ENCODE results near the gene CNTD1. TPM values are rescaled to one million over a fixed set of nuclear protein-coding genes. Genes with fewer than 3 reads are reported as not detected.
"Not testable (repeated sequence)": the region's sequence is repeated elsewhere in the genome, so short reads cannot be mapped to it uniquely, and the experiment has no call there.

The CNTD1 gene
- total and polyA plus RNA-seq, 2 donors (not counting 1 experiment from before 2014, with no cell fraction given), result 0.14 to 0.66 TPM

DNA sequence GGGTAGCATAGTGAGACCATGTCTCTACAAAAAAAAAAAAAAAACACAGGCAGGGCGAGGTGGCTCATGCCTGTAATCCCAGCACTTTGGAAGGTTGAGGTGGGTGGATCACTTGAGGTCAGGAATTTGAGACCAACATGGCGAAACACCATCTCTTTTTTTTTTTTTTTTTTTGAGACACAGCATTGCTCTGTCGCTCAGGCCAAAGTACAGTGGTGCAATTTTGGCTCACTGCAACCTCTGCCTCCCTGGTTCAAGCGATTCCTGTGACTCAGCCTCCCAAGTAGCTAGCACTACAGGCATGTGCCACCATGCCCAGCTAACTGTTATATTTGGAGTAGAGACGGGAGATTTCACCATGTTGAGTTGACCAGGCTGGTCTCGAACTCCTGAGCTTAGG is 32.5 kb upstream of the CNTD1 start:
- H3K79me2 ChIP-seq (ENCODE audit: control insufficient read depth, insufficient read depth, low read length), result no peaks in the 10 kb centered on the region
- H3K9ac ChIP-seq (ENCODE audit: insufficient read depth, low read length), result no peak overlapping the region
- no peaks in the 10 kb centered on the region for H3K4me1 ChIP-seq (ENCODE audit: control insufficient read depth, extremely low read depth, insufficient read depth, low read length)
- no peaks in the 10 kb centered on the region for H4K20me1 ChIP-seq (ENCODE audit: control insufficient read depth, extremely low read depth, insufficient read depth, low read length)
- no peaks in the 10 kb centered on the region for H3K36me3 ChIP-seq (ENCODE audit: control insufficient read depth, insufficient read depth, low read length)
- DNase-seq (ENCODE audit: low read depth in 2 of 2), result no peak
- TF ChIP-seq EZH2 (IDR thresholded peaks at IDR 0.05; ENCODE audit: low read length, missing control alignments), result no peak
- TF ChIP-seq, protein P1, sequence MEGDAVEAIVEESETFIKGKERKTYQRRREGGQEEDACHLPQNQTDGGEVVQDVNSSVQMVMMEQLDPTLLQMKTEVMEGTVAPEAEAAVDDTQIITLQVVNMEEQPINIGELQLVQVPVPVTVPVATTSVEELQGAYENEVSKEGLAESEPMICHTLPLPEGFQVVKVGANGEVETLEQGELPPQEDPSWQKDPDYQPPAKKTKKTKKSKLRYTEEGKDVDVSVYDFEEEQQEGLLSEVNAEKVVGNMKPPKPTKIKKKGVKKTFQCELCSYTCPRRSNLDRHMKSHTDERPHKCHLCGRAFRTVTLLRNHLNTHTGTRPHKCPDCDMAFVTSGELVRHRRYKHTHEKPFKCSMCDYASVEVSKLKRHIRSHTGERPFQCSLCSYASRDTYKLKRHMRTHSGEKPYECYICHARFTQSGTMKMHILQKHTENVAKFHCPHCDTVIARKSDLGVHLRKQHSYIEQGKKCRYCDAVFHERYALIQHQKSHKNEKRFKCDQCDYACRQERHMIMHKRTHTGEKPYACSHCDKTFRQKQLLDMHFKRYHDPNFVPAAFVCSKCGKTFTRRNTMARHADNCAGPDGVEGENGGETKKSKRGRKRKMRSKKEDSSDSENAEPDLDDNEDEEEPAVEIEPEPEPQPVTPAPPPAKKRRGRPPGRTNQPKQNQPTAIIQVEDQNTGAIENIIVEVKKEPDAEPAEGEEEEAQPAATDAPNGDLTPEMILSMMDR (conservative IDR thresholded peaks at IDR 0.05 in 1 of 2, IDR thresholded peaks at IDR 0.05 in 1 of 2; ENCODE audit: low read depth in 1 of 2, low read length in 2 of 2), result no peak
- peaks cover 9% of the 10 kb centered on the region for H3K27me3 ChIP-seq (ENCODE audit: control insufficient read depth, insufficient read depth, low read length)
- no peaks in the 10 kb centered on the region for H3K9me3 ChIP-seq (ENCODE audit: control insufficient read depth, insufficient read depth, low read depth, low read length)
- H3K27ac ChIP-seq (ENCODE audit: insufficient read depth, low read length), result no peak overlapping the region
- H3K4me3 ChIP-seq (replicated peaks in 1 of 4; ENCODE audit: control extremely low read depth in 1 of 4, insufficient read depth in 1 of 4, low read depth in 3 of 4, low read length in 4 of 4), result no peak overlapping the region
- no peak overlapping the region for H2AFZ ChIP-seq (ENCODE audit: low read length)
- no peak overlapping the region for H3K4me2 ChIP-seq (ENCODE audit: extremely low read depth, insufficient read depth, low read length)

DNA sequence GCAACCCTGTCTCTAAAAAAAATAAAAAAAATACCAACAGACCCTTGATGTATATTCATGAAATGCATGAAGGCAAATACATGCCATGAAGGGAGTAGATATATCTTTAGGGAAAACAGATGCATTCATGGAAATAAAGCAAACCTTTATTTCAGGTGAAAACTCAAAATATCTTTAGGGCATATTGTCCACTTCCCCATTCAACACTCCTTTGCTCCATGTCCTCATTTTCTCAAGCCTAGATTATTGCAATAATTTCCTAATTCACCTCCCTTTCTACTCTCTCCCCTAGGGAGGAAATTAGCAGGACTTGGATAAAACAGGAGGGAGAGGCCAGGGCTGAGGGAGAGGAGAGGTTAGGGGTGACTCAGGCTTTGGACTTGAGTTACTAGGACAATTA is 31.1 kb upstream of the CNTD1 start:
- no peak overlapping the region for H2AFZ ChIP-seq (ENCODE audit: low read length)
- H3K79me2 ChIP-seq (ENCODE audit: control insufficient read depth, insufficient read depth, low read length), result no peaks in the 10 kb centered on the region
- TF ChIP-seq EZH2 (IDR thresholded peaks at IDR 0.05; ENCODE audit: low read length, missing control alignments), result no peak
- TF ChIP-seq, protein P1 (conservative IDR thresholded peaks at IDR 0.05 in 1 of 2, IDR thresholded peaks at IDR 0.05 in 1 of 2; ENCODE audit: low read depth in 1 of 2, low read length in 2 of 2), result no peak
- no peak overlapping the region for H3K27ac ChIP-seq (ENCODE audit: insufficient read depth, low read length)
- H3K4me1 ChIP-seq (ENCODE audit: control insufficient read depth, extremely low read depth, insufficient read depth, low read length), result no peaks in the 10 kb centered on the region
- no peak for DNase-seq (ENCODE audit: low read depth in 2 of 2)
- H3K9me3 ChIP-seq (ENCODE audit: control insufficient read depth, insufficient read depth, low read depth, low read length), result no peaks in the 10 kb centered on the region
- no peak overlapping the region for H3K9ac ChIP-seq (ENCODE audit: insufficient read depth, low read length)
- H4K20me1 ChIP-seq (ENCODE audit: control insufficient read depth, extremely low read depth, insufficient read depth, low read length), result no peaks in the 10 kb centered on the region
- H3K36me3 ChIP-seq (ENCODE audit: control insufficient read depth, insufficient read depth, low read length), result no peaks in the 10 kb centered on the region
- H3K4me2 ChIP-seq (ENCODE audit: extremely low read depth, insufficient read depth, low read length), result no peak overlapping the region
- no peaks in the 10 kb centered on the region for H3K27me3 ChIP-seq (ENCODE audit: control insufficient read depth, insufficient read depth, low read length)
- H3K4me3 ChIP-seq (replicated peaks in 1 of 4; ENCODE audit: control extremely low read depth in 1 of 4, insufficient read depth in 1 of 4, low read depth in 3 of 4, low read length in 4 of 4), result no peak overlapping the region

DNA sequence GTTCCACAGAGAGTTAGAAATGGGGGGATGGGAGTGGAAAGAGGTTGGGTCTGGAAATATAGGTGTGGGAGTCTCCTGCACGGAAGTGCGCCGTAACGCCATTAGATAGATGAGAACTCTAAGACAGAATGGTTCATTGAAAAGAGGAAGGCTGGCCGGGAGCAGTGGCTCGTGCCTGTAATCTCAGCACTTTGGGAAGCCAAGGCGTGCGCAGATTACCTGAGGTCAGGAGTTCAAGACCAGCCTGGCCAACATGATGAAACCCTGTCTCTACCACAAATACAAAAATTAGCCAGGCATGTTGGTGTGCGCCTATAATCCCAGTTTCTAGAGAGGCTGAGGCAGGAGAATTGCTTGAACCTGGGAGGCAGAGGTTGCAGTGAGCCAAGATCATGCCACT is 30.7 kb upstream of the CNTD1 start:
- not testable (repeated sequence) for H3K9ac ChIP-seq (ENCODE audit: insufficient read depth, low read length); H3K4me2 ChIP-seq (ENCODE audit: extremely low read depth, insufficient read depth, low read length); H3K27me3 ChIP-seq (ENCODE audit: control insufficient read depth, insufficient read depth, low read length); H2AFZ ChIP-seq (ENCODE audit: low read length); DNase-seq (ENCODE audit: low read depth in 2 of 2); H3K4me3 ChIP-seq (replicated peaks in 1 of 4; ENCODE audit: control extremely low read depth in 1 of 4, insufficient read depth in 1 of 4, low read depth in 3 of 4, low read length in 4 of 4); H4K20me1 ChIP-seq (ENCODE audit: control insufficient read depth, extremely low read depth, insufficient read depth, low read length); H3K79me2 ChIP-seq (ENCODE audit: control insufficient read depth, insufficient read depth, low read length); H3K36me3 ChIP-seq (ENCODE audit: control insufficient read depth, insufficient read depth, low read length); H3K4me1 ChIP-seq (ENCODE audit: control insufficient read depth, extremely low read depth, insufficient read depth, low read length); H3K9me3 ChIP-seq (ENCODE audit: control insufficient read depth, insufficient read depth, low read depth, low read length); H3K27ac ChIP-seq (ENCODE audit: insufficient read depth, low read length)

DNA sequence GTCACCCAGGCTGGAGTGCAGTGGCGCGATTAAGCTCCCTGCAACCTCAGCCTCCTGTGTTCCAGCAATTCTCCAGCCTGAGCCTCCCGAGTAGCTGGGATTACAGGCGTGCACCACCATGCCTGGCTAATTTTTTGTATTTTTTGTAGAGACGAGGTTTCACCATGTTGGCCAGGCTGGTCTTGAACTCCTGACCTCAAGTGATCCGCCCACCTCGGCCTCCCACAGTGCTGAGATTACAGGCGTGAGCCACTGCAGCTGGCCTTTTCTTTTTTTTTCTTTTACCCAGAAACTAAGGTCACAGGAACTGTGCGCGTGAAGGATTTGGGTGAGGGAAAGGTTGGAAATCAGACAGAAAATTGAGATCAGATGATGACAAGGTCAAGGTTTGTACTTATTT is 28.7 kb upstream of the CNTD1 start:
- not testable (repeated sequence) for H3K4me3 ChIP-seq (replicated peaks in 1 of 4; ENCODE audit: control extremely low read depth in 1 of 4, insufficient read depth in 1 of 4, low read depth in 3 of 4, low read length in 4 of 4); H3K4me1 ChIP-seq (ENCODE audit: control insufficient read depth, extremely low read depth, insufficient read depth, low read length); H2AFZ ChIP-seq (ENCODE audit: low read length); H3K79me2 ChIP-seq (ENCODE audit: control insufficient read depth, insufficient read depth, low read length); H3K27me3 ChIP-seq (ENCODE audit: control insufficient read depth, insufficient read depth, low read length); H3K9ac ChIP-seq (ENCODE audit: insufficient read depth, low read length); H3K36me3 ChIP-seq (ENCODE audit: control insufficient read depth, insufficient read depth, low read length); H3K4me2 ChIP-seq (ENCODE audit: extremely low read depth, insufficient read depth, low read length); DNase-seq (ENCODE audit: low read depth in 2 of 2); H3K9me3 ChIP-seq (ENCODE audit: control insufficient read depth, insufficient read depth, low read depth, low read length); H4K20me1 ChIP-seq (ENCODE audit: control insufficient read depth, extremely low read depth, insufficient read depth, low read length); H3K27ac ChIP-seq (ENCODE audit: insufficient read depth, low read length)

Data from fibroblast of lung (primary cell).